Pancreas (tissue), 10 donors: ENCODE measurements around the gene FRMD4A. TPM values are rescaled to one million over a fixed set of nuclear protein-coding genes. Genes with fewer than 3 reads are reported as not detected.
A peak's percentile ranks its signal among the peaks of the same experiment; 100 is the strongest.

Source experiments
- ATAC-seq, 4 donors: fragments of 200-7000 bp; cut with Tn5 transposase; one replicate each; pipeline versions ENCODE4 v1.8.0 to v1.9.1; 2020; ENCODE audit warnings: mild to moderate bottlenecking in 4 of 4, moderate library complexity in 4 of 4
- DNase-seq, 6 donors: peaks; one replicate each; pipeline ENCODE4 v3.0.0-alpha.2; 2020
- FAIRE-seq: peaks from 2 replicates; lab custom pipeline; 2012; peaks lifted over from hg19 to GRCh38; lab: Jason Lieb, UNC
- H3K27ac ChIP-seq, 4 donors: fragments of 200-600 bp; sonication (generic); 1 replicate in 3 of 4; 2 replicates in 1 of 4; pipeline versions ENCODE4 v1.5.0 to v1.8.0; 2020
- H3K27me3 ChIP-seq, 4 donors: fragments of 200-600 bp; one replicate each; pipeline ENCODE4 v1.8.0; 2021
- H3K36me3 ChIP-seq, 3 donors: fragments of 200-600 bp; sonication (generic) in 1 of 3; one replicate each; pipeline versions ENCODE4 v1.5.0 to v1.8.0; 2020 to 2021
- H3K4me1 ChIP-seq, 3 donors: fragments of 200-600 bp; one replicate each; pipeline ENCODE4 v1.8.0; 2021
- H3K4me3 ChIP-seq, 4 donors: fragments of 200-600 bp; sonication (generic) in 2 of 4; one replicate each; pipeline versions ENCODE4 v1.5.0 to v1.8.0; 2020 to 2021
- H3K9me3 ChIP-seq, 4 donors: fragments of 200-600 bp; one replicate each; pipeline ENCODE4 v1.8.0; 2021
- WGBS, 2 donors: extraction: QIAGEN DNeasy Blood & Tissue Kit; methylation state at CpG; one replicate each; pipeline ENCODE4 v1.1.7; 2013; 5-methylcytosine and 5-hydroxymethylcytosine counted together
- intact Hi-C, 3 donors: fragments of 100-400 bp; cut with DNase I; formaldehyde crosslinking; loops; one replicate each; pipeline versions ENCODE4 v1.11.1 to v1.14.2; 2022
- polyA plus RNA-seq, 2 donors: library from polyadenylated mRNA; stranded (reverse); fragments of 200-250 nt; gene quantifications; one replicate each; pipeline ENCODE4 v1.2.3, GENCODE V29; 2013
- total RNA-seq, 6 donors: library from RNA; stranded (reverse); fragmentation: NEBNext Ultra II Directional in 4 of 6; extraction: Animal tissue kit (Norgen Biotek cat#: 25700) in 4 of 6; gene quantifications; one replicate each; pipeline versions ENCODE4 v1.2.1 to v1.2.4, GENCODE V29; 2021 to 2023
- TF ChIP-seq, protein P1 (sequence below), 4 donors: fragments of 200-600 bp; sonication (generic) in 3 of 4; IDR thresholded peaks; one replicate each; pipeline versions ENCODE4 v1.5.0 to v1.8.0; 2021; ENCODE audit warnings: antibody characterized with exemption in 4 of 4
- donor health status: healthy with polysubstance abuse.
- donor health status: DM: no; HTN: no; CAD: no; lungs with moderate emphysema.
- donor health status: DM: no; HTN: no; CAD: no.
- donor health status: control.
- donor health status: control.
- donor health status: Bipolar disorder and iron deficiency.
- donor health status: DM: yes; HTN: yes; CAD: no.
- donor health status: DM: no; HTN: no; CAD: no.
- donor health status: DM: no; HTN: no; CAD: no.
- donor health status: DM: yes; HTN: yes; CAD: no.

FRMD4A gene
- total and polyA plus RNA-seq, 8 donors = 13.5 to 27.5 (median 18.7) TPM

DNA sequence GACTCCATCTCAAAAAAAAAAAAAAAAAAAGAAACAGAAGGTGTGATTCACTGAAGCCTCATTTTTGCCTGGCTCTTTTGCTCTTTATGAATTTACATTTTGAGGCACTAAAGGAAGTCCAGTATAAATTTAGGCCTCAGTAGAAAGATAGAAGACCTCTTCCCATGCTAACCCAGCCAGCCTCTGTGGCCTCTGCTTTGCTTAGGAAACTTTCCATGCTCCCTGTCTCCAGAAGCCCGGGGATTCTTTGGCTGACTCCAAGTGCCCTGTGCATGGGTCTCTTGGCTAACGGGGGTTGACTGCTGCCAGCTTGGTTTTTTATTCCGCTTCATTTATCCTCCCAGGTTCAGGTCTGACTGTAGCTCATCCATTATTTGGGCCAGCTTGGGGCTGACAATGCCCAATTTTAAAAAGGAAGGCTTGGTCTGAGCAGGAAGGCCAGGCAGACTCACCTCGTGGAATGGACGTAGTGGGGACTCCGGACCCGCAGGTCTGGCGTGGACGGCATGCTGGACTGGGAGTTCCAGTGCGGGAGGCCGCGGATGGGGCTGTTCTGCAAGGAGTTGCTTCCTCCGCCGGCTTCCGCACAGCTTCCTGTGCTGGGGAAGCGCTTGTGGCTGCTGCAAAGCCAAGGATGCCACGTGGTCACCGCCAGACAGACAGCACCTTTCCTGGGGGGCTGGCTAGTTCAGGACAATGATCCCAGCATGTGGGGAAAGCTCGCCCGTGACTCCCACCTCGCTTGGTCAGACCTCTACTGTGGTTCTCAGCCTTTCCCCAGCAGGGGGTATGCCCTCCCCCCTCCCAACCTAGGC, 671.6 kb downstream of the FRMD4A start:
- FAIRE-seq = no peak
- WGBS, 2 donors = 79 to 84% methylated on average over 21 of the region's 21 CpGs
- intact Hi-C loops = loop anchor here in 2 of 3 donors (5.0 to 10.0 kb wide), 2 partner anchors 118 to 126 kb away; no protein-coding TSS in a partner anchor
- H3K27ac ChIP-seq = no peak overlapping the region
- H3K4me3 ChIP-seq = no peak overlapping the region
- no peaks in the 10 kb centered on the region for H3K9me3 ChIP-seq
- peak in 2 of 6 donors; percentile 29 to 70 for DNase-seq
- ATAC-seq = peak in 2 of 4 donors; percentile 11 to 44
- no peaks in the 10 kb centered on the region for H3K27me3 ChIP-seq
- no peaks in the 10 kb centered on the region for H3K4me1 ChIP-seq
- H3K36me3 ChIP-seq = peaks cover 0 to 52% (median 0%) of the 10 kb centered on the region in 3 donors
- TF ChIP-seq, protein P1, sequence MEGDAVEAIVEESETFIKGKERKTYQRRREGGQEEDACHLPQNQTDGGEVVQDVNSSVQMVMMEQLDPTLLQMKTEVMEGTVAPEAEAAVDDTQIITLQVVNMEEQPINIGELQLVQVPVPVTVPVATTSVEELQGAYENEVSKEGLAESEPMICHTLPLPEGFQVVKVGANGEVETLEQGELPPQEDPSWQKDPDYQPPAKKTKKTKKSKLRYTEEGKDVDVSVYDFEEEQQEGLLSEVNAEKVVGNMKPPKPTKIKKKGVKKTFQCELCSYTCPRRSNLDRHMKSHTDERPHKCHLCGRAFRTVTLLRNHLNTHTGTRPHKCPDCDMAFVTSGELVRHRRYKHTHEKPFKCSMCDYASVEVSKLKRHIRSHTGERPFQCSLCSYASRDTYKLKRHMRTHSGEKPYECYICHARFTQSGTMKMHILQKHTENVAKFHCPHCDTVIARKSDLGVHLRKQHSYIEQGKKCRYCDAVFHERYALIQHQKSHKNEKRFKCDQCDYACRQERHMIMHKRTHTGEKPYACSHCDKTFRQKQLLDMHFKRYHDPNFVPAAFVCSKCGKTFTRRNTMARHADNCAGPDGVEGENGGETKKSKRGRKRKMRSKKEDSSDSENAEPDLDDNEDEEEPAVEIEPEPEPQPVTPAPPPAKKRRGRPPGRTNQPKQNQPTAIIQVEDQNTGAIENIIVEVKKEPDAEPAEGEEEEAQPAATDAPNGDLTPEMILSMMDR (IDR thresholded peaks at IDR 0.05) = no peak

DNA sequence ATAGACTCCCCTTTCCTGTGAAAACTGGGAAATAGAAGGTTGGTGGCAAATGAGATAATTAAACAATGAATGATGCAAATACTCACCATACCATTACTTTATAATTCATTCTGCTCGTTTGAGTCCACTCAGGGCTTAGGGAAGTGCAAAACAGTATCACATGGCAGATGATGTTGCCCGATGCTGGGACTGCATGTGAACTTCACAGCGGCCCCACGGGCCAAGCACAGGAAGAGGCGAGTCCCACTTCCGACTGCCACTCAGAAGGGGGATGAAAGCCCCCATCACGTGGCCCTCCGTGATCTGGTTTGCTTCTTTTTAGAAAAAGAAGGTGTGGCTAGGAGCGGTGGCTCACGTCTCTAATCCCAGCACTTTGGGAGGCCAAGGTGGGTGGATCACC, 672.5 kb downstream of the FRMD4A start:
- no peak overlapping the region for H3K4me3 ChIP-seq
- ATAC-seq = no peak
- no peak for FAIRE-seq
- 77 to 84% methylated on average over 10 of the region's 10 CpGs for WGBS, 2 donors
- intact Hi-C loops = loop anchor here in 2 of 3 donors (5.0 to 10.0 kb wide), 2 partner anchors 119 to 127 kb away; no protein-coding TSS in a partner anchor
- no peaks in the 10 kb centered on the region for H3K4me1 ChIP-seq
- no peaks in the 10 kb centered on the region for H3K9me3 ChIP-seq
- TF ChIP-seq, protein P1 (IDR thresholded peaks at IDR 0.05) = no peak
- no peak for DNase-seq
- no peaks in the 10 kb centered on the region for H3K27me3 ChIP-seq
- H3K36me3 ChIP-seq = peaks cover 0 to 52% (median 7%) of the 10 kb centered on the region in 3 donors
- H3K27ac ChIP-seq = no peak overlapping the region

DNA sequence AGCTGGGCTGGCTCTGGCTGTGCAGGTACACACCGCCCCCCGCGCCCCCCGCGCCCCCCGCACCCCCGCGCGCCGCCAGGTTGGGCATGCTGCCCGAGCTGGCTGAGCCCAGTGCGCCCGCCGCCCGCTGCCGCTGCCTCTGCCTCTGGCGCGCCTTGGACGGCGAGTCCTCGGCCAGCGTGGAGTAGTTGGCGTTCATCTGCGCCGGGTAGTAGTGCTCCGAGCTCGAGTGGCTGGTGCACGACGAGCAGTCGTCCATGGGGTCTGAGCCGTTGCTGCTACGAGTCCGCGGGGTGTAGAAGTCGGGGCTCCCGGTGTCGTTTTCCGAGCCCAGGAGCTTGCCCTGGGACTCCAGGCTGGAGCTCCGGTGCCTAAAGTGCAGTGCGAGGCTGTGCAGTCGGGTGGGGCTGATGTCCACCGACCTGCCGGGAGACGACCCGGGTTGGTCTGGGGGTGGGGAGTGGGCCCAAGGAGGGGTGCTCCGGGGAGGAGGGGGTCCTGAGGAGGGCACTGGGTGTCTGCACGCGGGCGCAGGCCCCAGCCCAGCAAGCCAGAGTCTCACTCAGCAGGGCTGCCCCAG, 673.5 kb downstream of the FRMD4A start:
- H3K27me3 ChIP-seq = no peaks in the 10 kb centered on the region
- H3K4me1 ChIP-seq = no peaks in the 10 kb centered on the region
- no peaks in the 10 kb centered on the region for H3K9me3 ChIP-seq
- TF ChIP-seq, protein P1 (IDR thresholded peaks at IDR 0.05) = no peak
- H3K36me3 ChIP-seq = peaks cover 0 to 56% (median 8%) of the 10 kb centered on the region in 3 donors
- no peak overlapping the region for H3K27ac ChIP-seq
- DNase-seq (peak in 2 of 6 donors; percentile 30 to 75), ATAC-seq (no peak), FAIRE-seq (no peak)
- H3K4me3 ChIP-seq = no peak overlapping the region
- 90% methylated on average over 43 to 49 of the region's 49 CpGs for WGBS, 2 donors
- intact Hi-C loops = loop anchor here in 2 of 3 donors (5.0 to 10.0 kb wide), 2 partner anchors 120 to 128 kb away; no protein-coding TSS in a partner anchor

DNA sequence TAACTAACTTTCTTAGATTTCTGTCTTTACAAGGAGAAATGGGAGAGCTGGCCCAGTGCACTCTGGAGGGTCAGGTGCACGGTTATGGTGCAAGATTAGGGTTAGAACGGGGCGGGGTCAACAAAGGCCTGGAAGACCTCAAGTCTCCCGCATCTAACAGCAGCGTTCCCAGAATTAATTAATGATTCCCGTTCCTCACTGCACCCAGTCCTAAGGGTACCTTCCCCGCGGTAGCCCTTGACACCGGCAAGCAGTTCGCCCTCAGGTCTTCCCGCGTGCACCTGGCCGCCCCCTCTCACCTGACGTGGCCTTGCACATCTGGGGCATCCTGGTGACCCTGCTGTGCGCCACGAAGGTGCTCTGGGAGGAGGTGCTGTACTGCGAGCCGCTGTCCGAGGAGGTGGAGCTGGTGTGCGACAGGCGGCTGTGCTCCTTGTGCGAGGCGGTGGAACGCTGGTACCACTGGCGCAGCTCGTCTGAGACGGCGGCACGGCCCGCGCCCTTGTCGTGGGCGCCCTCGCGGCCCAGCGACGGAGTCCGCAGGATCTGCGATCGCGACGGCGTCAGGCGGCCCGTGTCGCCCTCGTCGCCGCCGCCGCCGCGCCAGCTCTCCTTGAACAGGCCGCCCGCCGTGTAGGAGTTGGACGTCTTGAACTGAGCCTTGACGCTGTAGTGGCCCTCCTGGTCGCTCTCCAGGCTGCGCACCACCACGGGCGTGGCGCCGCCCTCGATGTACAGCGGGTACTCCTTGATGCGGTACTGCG, 674.2 kb downstream of the FRMD4A start:
- ATAC-seq (no peak), DNase-seq (peak in 2 of 6 donors; percentile 31 to 60), FAIRE-seq (no peak)
- Histone ChIP-seq H3K36me3 (peaks cover 0 to 63% (median 8%) of the 10 kb centered on the region in 3 donors), H3K27ac (no peak overlapping the region), H3K4me1 (no peaks in the 10 kb centered on the region), H3K9me3 (no peaks in the 10 kb centered on the region), H3K4me3 (no peak overlapping the region), H3K27me3 (no peaks in the 10 kb centered on the region)
- WGBS, 2 donors = 93 to 94% methylated on average over 68 of the region's 68 CpGs
- TF ChIP-seq, protein P1 (IDR thresholded peaks at IDR 0.05) = no peak
- intact Hi-C loops = loop anchor here in 2 of 3 donors (5.0 to 10.0 kb wide), 2 partner anchors 121 to 128 kb away; no protein-coding TSS in a partner anchor
